Femur (tissue), 1 donor: ENCODE data around the gene SLC25A23.
"Not testable (repeated sequence)": the region's sequence is repeated elsewhere in the genome, so short reads cannot be mapped to it uniquely, and the experiment has no call there.

Experiments used
- DNase-seq: peaks from one replicate; pipeline ENCODE4 v3.0.0-alpha.2; 2017

Gene SLC25A23

DNA sequence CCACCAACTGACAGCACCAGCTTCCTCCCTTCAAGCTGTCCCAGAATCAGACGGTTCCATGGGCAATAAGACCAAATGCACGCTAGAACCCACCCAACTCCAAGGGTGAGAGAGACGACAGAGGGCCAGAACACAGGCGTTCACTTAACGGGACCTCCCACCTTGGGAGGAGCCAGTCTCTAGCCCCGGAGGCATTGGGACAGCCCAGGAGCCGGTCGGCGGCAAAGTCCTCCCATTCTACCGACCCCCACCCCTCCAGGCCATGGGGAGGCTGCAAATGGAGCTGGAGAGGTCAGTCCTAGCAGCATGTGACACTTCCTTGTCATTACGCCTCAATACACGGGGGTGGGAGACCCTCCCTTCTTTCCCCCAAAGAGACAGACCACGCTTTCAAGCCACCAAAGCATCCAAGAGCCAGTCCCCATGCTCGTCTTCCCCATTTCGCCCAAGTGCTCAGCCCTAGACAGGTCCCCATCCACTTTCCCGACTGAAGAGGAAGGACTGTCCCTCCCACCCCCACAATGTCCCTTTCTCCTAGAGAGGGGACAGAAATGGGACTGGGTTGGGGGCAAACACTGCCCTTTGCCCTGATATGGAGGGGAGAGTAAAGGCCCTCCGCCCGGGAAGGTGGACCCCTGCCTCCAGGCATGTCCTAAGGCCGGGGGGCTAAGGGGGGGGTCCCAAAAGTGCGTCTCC is 35.9 kb downstream of the SLC25A23 start:
- peak; percentile 65 for DNase-seq

GRCh38 chr19:6421075-6422014 is 38.2 kb downstream of the SLC25A23 start:
- DNase-seq: no peak

GRCh38 chr19:6418562-6418932 is 41.0 kb downstream of the SLC25A23 start:
- no peak for DNase-seq

GRCh38 chr19:6417713-6418561 is 41.7 kb downstream of the SLC25A23 start:
- no peak for DNase-seq

DNA sequence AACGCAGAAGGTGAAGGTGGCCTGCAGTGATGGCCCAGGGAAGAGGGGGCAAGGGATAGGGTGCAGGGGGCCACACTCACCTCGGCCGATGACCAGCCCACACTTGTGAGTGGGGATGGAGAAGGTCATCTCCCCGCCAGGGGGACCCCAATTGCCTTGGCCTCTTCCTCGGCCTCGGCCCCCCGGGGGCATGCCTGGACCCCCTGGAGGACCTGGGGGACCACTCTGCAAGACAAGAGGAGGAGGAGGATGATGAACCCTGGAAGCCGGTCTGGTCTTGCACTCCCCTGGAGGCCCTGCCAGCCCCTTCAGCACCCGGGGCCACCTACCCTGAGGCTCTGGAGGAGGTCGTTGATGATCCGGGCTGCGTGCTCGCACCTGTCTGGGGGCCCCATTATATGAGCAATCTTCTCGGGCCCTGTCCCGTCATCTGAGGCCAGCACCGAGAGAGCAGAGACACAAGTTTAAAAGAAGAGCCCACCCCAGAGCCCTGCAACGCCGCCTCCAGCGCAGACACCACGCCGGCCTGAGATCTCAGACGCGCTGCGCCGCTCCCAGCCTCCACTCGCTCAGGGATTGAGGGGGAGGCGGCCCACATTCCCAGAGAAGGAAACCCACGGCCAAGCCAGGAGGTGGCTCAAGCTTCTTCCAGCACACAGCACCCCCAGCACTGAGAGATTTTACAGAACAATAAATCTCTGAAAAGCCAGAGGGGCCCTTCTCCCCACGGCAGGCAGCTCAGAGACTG is 42.8 kb downstream of the SLC25A23 start:
- DNase-seq: no peak

DNA sequence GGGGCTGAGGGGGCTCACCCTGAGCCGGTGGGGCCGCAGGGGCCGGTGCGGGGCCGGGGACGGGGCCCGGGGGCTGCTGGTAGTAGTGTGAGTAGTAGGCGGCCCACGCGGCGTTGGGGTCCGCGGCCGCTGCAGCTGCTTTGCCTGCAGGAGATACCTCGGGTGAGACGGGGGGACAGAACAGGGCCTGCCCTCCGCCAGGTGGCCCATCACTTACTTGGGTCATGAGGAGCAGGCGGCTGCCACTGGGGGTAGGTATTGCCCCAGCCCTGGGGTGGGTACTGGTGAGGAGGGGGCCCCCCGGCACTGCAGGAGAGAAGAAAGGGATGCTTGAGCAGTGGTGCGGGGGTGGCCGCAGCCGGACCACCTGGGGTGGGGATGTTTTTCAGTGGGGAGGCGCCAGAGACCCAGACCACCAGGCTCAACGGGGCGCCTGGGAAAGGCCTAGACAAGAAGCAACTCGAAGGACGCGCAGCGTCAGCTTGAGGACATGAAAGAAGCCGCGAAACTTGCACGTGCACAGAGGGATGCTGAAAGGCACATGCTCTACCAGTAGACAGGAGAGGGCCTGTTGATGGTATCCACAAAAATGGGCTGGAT is 43.9 kb downstream of the SLC25A23 start:
- DNase-seq: no peak

GRCh38 chr19:6414793-6415590 is 44.6 kb downstream of the SLC25A23 start:
- no peak for DNase-seq

GRCh38 chr19:6413721-6414643 is 45.6 kb downstream of the SLC25A23 start:
- DNase-seq: no peak

- no peak for DNase-seq
Measured at GRCh38 chr19:6413291-6413690, 46.3 kb downstream of the SLC25A23 start.

DNA sequence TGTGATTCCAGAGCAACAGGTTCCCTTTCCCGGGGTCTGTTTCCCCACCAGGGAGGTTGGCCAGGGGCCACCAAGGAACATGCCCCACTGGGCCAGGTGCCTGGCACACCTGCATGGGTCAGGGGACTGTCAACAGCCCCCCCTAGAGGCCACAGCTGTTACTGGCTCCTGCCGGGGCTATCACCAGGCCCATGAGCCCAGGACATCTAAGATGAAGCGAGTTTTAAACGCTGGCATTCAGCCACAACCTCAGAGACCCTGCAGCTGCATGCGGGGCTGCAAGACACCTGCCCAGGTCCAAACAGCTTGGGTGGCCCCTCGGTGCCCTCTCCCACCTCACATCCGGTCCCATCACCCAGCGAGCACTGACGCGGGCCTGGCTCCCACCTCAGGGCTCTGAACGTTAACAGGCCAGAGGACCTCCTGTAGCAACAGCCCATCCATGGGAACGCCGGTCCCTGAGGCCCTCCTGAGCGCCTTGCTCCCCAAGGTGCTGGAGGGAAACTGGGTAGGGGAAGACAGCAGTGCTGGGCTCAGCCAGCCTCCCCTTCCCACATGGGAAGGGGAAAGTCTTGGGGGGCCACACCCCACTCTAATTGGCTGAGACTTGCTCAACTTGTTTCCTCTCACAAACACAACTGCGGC is 47.0 kb downstream of the SLC25A23 start:
- DNase-seq: peak; percentile 45

- no peak for DNase-seq
Measured at GRCh38 chr19:6412061-6412446, 47.5 kb downstream of the SLC25A23 start.

GRCh38 chr19:6409346-6409745 is 50.2 kb downstream of the SLC25A23 start:
- DNase-seq: no peak

GRCh38 chr19:6406401-6406800 is 53.2 kb downstream of the SLC25A23 start:
- no peak for DNase-seq

DNA sequence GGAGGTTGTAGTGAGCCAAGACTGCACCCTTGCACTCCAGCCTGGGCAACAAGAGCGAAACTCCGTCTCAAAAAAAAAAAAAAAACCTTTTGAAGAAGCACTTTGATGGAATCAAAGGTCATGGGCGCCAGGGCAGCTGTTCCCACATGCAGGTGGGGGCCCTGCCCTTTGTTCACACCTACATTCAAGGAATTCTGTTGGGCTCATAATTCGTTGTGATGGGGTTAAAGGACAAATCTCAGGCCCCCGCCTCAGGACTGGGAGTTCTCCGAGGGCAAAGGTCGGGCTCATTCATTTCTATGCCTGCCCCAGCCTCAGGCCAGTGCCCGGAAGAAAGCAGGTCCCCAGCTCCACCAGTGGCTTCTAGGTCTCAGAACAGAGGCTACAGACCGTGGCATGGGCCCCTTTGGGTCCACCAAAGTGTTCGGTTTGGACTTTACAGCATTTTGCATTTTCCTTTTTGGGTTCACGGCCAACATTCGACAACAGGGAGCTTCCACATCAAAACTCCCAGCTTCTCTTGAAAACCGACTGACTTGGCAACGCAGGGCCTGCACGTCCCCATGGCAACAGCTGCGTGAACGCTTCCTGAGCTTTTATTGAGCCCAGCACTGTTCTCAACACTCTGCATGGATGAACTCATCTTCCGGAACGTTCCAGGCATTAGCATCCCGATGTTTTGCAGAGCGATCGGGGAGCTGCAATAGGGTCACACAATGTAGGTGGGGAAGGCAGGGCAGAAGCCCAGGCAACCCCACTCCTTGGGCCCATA is 56.6 kb downstream of the SLC25A23 start:
- peak; percentile 89 for DNase-seq

- no peak for DNase-seq
Measured at GRCh38 chr19:6402058-6402457, 57.5 kb downstream of the SLC25A23 start.

DNA sequence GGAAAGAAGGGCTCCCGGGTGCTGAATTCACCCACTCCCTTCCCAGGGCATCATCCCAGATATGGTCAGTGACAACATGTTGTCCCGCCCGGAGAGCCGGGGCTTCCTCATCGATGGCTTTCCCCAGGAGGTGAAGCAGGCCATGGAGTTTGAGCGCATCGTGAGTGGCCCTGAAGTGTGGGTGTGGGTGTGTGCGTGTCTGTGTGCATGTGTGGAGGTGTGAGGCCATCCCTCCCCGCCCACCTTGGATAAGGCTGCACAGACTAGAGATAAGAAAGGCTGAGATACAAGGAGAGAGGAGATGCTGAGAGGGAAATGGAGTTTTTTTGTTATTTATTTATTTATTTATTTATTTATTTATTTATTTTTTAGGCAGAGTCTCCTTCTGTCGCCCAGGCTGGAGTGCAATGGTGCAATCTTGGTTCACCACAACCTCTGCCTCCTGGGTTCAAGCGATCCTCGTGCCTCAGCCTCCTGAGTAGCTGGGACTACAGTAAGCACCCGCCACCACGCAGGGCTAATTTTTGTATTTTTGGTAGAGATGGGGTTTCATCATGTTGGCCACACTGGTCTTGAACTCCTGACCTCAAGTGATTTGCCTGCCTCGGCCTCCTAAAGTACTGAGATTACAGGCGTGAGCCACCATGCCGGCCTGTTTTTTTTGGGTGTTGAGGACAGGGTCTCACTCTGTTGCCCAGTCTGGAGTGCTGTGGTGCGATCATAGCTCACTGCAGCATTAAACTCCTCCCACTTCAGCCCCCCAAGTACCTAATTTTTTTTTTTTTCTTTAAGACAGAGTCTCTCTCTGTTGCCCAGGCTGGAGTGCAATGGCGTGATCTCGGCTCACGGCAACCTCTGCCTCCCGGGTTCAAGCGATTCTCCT is 59.3 kb downstream of the SLC25A23 start:
- DNase-seq: not testable (repeated sequence)

- DNase-seq: no peak
Measured at GRCh38 chr19:6396305-6396704, 63.3 kb downstream of the SLC25A23 start.

DNA sequence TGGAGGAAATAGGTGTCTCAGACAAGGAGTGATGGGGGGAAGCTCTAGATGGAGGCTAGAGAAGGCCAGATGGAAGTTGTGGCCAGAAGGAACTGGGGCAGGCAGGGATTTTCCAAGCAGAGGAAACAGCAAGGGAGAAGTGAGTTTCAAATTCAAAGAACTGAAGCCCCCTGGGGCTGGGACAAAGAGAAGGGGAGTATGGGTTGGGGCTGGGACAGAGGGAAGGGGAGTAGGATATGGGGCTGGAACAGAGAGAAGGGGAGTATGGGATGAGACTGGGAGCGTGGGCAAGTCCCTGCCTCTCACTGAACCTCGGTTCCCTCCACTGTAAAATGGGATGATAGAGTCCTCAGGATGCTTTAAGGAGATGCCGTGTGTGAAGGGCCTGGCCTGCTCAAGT is 64.8 kb downstream of the SLC25A23 start:
- no peak for DNase-seq
